HepG2 (cell line): ENCODE measurements around the gene UMPS. TPM values are rescaled to one million over a fixed set of nuclear protein-coding genes. Genes with fewer than 3 reads are reported as not detected.

Experiments used
- ARHGAP35 ChIP-seq: sonication (generic); formaldehyde crosslinking; IDR thresholded peaks from 2 replicates; pipeline ENCODE4 v1.9.0; 2022; ENCODE audit warnings: mild to moderate bottlenecking, inconsistent platforms, moderate library complexity, missing genetic modification reagents, borderline replicate concordance
- KLF13 ChIP-seq: sonication (generic); formaldehyde crosslinking; IDR thresholded peaks from 2 replicates; pipeline ENCODE4 v1.4.0; 2020; ENCODE audit warnings: mild to moderate bottlenecking, missing genetic modification reagents
- MED1 ChIP-seq: sonication (generic); formaldehyde crosslinking; IDR thresholded peaks from 2 replicates; pipeline ENCODE4 v1.4.0; 2020; ENCODE audit warnings: missing genetic modification reagents
- POLR2A ChIP-seq, 2 experiments: IDR thresholded peaks; 2 replicates each; pipeline ENCODE4 v1.6.1; 2011; ENCODE audit warnings: low read depth in 2 of 2, low read length in 2 of 2, mild to moderate bottlenecking in 1 of 2, moderate library complexity in 1 of 2; ENCODE audit not compliant: insufficient read depth in 1 of 2
- SKI ChIP-seq: fragments of 450-650 bp; IDR thresholded peaks from one replicate; pipeline ENCODE4 v1.6.1; 2018; ENCODE audit warnings: mild to moderate bottlenecking; ENCODE audit not compliant: partially characterized antibody
- SYNCRIP ChIP-seq: fragments of 200-400 bp; formaldehyde crosslinking; IDR thresholded peaks from 2 replicates; pipeline ENCODE4 v1.6.1; 2018; ENCODE audit warnings: mild to moderate bottlenecking, low read depth, low read length; ENCODE audit not compliant: insufficient read depth
- ZNF101 ChIP-seq: sonication (generic); formaldehyde crosslinking; IDR thresholded peaks from 2 replicates; pipeline ENCODE4 v1.4.0; 2020; ENCODE audit warnings: mild to moderate bottlenecking, low read depth, missing genetic modification reagents, borderline replicate concordance
- ZNF776 ChIP-seq: sonication (generic); formaldehyde crosslinking; IDR thresholded peaks from 2 replicates; pipeline ENCODE4 v1.4.0; 2020; ENCODE audit warnings: mild to moderate bottlenecking, missing genetic modification reagents
- polyA plus RNA-seq, 8 experiments: library from polyadenylated mRNA; depleted of rRNA in 3 of 8; stranded (reverse) in 7 of 8; unstranded in 1 of 8; fragments of >200 nt; fragmentation: Illumina TruSeq in 4 of 8; extraction: Trizol in 4 of 8; gene quantifications; 2 replicates each; pipeline versions ENCODE4 v1.2.1 to v1.2.3, GENCODE V29; 2011 to 2016; ENCODE audit warnings: low read depth in 4 of 8, missing spikeins in 1 of 8, mixed read lengths in 1 of 8; ENCODE audit not compliant: insufficient read depth in 1 of 8
- total RNA-seq, 5 experiments: library from RNA; depleted of rRNA; stranded (reverse); fragments of >200 nt; fragmentation: Illumina TruSeq; extraction: Trizol; gene quantifications; 2 replicates each; pipeline ENCODE4 v1.2.3, GENCODE V29; 2016; ENCODE audit warnings: low read depth in 1 of 5
- TF ChIP-seq, protein P1 (sequence below), 2 experiments: fragments of 450-650 bp in 1 of 2; sonication (generic) in 1 of 2; formaldehyde crosslinking in 1 of 2; IDR thresholded peaks; 2 replicates each; pipeline versions ENCODE4 v1.6.1 to v1.8.0; 2016 to 2022; ENCODE audit warnings: antibody characterized with exemption in 1 of 2, mild to moderate bottlenecking in 1 of 2, missing genetic modification reagents in 1 of 2
- TF ChIP-seq, protein P2 (sequence below): sonication (generic); formaldehyde crosslinking; IDR thresholded peaks from 2 replicates; pipeline ENCODE4 v1.4.0; 2020; ENCODE audit warnings: missing genetic modification reagents
- TF ChIP-seq, protein P3 (sequence below): sonication (generic); formaldehyde crosslinking; IDR thresholded peaks from 2 replicates; pipeline ENCODE4 v1.5.0; 2020; ENCODE audit warnings: mild to moderate bottlenecking, missing genetic modification reagents
- TF ChIP-seq, protein P4 (sequence below): sonication (generic); formaldehyde crosslinking; IDR thresholded peaks from 2 replicates; pipeline ENCODE4 v1.5.0; 2020; ENCODE audit warnings: missing genetic modification reagents, mild to moderate bottlenecking, borderline replicate concordance
- TF ChIP-seq, protein P5 (sequence below): IDR thresholded peaks from 2 replicates; pipeline ENCODE4 v1.6.1; 2016; ENCODE audit warnings: low read depth, control low read depth

UMPS gene
- total and polyA plus RNA-seq, 2 of the 13 experiments (the other 11 are each of a cell fraction or from before 2014, with no cell fraction given), result 52.7 to 74.2 TPM

DNA sequence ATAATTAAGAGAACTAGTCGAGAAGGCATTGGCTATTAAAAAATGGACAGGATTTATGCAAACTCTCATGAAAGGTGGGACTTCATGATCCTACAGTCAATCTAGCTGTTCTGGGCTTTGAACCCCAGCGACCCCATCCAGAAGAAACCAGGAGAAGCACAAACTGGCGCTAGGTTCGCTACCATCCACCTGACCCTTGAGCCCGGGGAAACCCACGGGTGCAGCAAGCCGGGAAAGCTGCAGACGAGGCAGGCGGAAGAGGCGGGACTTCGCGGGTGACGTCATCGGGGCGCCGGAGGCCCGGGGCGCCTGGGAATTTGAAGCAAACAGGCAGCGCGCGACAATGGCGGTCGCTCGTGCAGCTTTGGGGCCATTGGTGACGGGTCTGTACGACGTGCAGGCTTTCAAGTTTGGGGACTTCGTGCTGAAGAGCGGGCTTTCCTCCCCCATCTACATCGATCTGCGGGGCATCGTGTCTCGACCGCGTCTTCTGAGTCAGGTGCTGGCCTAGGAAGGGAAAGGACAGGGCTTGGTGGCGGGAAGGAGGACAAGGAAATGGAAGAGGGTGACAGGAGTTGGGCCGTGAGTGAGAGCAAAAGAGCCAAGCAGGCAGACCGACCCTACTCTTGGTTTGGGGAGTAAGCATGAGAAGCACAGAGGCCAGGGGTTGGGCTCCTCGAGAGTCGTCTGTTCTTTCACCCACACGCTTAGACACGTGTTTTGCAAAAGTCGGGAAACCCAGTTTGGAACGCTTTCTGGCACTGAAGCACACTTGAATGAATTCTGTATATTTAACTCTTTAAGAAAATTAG, at the start of gene UMPS (continued):
- TF ChIP-seq, protein P1, sequence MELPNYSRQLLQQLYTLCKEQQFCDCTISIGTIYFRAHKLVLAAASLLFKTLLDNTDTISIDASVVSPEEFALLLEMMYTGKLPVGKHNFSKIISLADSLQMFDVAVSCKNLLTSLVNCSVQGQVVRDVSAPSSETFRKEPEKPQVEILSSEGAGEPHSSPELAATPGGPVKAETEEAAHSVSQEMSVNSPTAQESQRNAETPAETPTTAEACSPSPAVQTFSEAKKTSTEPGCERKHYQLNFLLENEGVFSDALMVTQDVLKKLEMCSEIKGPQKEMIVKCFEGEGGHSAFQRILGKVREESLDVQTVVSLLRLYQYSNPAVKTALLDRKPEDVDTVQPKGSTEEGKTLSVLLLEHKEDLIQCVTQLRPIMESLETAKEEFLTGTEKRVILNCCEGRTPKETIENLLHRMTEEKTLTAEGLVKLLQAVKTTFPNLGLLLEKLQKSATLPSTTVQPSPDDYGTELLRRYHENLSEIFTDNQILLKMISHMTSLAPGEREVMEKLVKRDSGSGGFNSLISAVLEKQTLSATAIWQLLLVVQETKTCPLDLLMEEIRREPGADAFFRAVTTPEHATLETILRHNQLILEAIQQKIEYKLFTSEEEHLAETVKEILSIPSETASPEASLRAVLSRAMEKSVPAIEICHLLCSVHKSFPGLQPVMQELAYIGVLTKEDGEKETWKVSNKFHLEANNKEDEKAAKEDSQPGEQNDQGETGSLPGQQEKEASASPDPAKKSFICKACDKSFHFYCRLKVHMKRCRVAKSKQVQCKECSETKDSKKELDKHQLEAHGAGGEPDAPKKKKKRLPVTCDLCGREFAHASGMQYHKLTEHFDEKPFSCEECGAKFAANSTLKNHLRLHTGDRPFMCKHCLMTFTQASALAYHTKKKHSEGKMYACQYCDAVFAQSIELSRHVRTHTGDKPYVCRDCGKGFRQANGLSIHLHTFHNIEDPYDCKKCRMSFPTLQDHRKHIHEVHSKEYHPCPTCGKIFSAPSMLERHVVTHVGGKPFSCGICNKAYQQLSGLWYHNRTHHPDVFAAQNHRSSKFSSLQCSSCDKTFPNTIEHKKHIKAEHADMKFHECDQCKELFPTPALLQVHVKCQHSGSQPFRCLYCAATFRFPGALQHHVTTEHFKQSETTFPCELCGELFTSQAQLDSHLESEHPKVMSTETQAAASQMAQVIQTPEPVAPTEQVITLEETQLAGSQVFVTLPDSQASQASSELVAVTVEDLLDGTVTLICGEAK (IDR thresholded peaks at IDR 0.05), result no peak
- TF ChIP-seq, protein P1 (CRISPR knock-in tag; IDR thresholded peaks at IDR 0.05), result peak; percentile 82
- TF ChIP-seq ARHGAP35, result peak; percentile 75; the same call in 1 of the 2 replicates
- peak; percentile 82 for TF ChIP-seq MED1 (CRISPR knock-in tag)
- TF ChIP-seq ZNF776 (CRISPR knock-in tag), result peak; percentile 75; the same call in 1 of the 2 replicates
- TF ChIP-seq, protein P2, sequence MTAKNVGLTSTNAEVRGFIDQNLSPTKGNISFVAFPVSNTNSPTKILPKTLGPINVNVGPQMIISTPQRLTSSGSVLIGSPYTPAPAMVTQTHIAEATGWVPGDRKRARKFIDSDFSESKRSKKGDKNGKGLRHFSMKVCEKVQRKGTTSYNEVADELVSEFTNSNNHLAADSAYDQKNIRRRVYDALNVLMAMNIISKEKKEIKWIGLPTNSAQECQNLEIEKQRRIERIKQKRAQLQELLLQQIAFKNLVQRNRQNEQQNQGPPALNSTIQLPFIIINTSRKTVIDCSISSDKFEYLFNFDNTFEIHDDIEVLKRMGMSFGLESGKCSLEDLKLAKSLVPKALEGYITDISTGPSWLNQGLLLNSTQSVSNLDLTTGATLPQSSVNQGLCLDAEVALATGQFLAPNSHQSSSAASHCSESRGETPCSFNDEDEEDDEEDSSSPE (CRISPR knock-in tag), result peak; percentile 89
- TF ChIP-seq ZNF101 (CRISPR knock-in tag), result no peak
- TF ChIP-seq, protein P3, sequence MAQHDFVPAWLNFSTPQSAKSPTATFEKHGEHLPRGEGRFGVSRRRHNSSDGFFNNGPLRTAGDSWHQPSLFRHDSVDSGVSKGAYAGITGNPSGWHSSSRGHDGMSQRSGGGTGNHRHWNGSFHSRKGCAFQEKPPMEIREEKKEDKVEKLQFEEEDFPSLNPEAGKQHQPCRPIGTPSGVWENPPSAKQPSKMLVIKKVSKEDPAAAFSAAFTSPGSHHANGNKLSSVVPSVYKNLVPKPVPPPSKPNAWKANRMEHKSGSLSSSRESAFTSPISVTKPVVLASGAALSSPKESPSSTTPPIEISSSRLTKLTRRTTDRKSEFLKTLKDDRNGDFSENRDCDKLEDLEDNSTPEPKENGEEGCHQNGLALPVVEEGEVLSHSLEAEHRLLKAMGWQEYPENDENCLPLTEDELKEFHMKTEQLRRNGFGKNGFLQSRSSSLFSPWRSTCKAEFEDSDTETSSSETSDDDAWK (CRISPR knock-in tag), result no peak
- TF ChIP-seq, protein P4, sequence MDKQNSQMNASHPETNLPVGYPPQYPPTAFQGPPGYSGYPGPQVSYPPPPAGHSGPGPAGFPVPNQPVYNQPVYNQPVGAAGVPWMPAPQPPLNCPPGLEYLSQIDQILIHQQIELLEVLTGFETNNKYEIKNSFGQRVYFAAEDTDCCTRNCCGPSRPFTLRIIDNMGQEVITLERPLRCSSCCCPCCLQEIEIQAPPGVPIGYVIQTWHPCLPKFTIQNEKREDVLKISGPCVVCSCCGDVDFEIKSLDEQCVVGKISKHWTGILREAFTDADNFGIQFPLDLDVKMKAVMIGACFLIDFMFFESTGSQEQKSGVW, result no peak
- TF ChIP-seq SKI, result peak; percentile 71
- TF ChIP-seq, protein P5, sequence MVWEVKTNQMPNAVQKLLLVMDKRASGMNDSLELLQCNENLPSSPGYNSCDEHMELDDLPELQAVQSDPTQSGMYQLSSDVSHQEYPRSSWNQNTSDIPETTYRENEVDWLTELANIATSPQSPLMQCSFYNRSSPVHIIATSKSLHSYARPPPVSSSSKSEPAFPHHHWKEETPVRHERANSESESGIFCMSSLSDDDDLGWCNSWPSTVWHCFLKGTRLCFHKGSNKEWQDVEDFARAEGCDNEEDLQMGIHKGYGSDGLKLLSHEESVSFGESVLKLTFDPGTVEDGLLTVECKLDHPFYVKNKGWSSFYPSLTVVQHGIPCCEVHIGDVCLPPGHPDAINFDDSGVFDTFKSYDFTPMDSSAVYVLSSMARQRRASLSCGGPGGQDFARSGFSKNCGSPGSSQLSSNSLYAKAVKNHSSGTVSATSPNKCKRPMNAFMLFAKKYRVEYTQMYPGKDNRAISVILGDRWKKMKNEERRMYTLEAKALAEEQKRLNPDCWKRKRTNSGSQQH, result peak; percentile 78; the same call in 1 of the 2 replicates
- TF ChIP-seq POLR2A (IDR thresholded peaks at IDR 0.05; ENCODE audit: insufficient read depth in 1 of 2, low read depth in 2 of 2, low read length in 2 of 2), result peak; percentile 92
- TF ChIP-seq KLF13 (CRISPR knock-in tag), result no peak
- no peak for TF ChIP-seq SYNCRIP
